Measurements from ENCODE around the gene CLCN1.

Gene CLCN1

GRCh38 chr7:143296686-143297085 lies 19.2 kb upstream of the CLCN1 start:
- no peak for DNase-seq

- no peak for DNase-seq
Measured at GRCh38 chr7:143299346-143299745, 16.6 kb upstream of the CLCN1 start.

DNA sequence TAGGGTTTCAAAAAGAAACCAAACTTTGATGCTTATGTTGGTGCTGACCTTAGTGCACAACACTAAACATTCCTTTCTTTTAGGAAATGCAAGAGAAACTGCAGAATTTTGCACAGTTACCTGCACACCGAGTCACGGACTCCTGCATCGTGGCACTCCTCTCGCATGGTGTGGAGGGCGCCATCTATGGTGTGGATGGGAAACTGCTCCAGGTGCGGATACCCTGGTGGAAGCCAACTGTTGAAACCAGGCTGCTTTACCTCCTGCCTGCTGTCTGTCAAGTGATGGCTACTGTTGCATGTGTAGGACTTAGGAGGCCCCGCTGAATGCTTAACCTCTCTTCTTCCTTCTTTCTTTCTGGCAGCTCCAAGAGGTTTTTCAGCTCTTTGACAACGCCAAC lies 16.1 kb upstream of the CLCN1 start:
- no peak for DNase-seq

GRCh38 chr7:143300959-143301935 lies 14.7 kb upstream of the CLCN1 start:
- peak; percentile 93 to 94 for DNase-seq

- DNase-seq = no peak
Measured at GRCh38 chr7:143303733-143304132, 12.2 kb upstream of the CLCN1 start.

DNA sequence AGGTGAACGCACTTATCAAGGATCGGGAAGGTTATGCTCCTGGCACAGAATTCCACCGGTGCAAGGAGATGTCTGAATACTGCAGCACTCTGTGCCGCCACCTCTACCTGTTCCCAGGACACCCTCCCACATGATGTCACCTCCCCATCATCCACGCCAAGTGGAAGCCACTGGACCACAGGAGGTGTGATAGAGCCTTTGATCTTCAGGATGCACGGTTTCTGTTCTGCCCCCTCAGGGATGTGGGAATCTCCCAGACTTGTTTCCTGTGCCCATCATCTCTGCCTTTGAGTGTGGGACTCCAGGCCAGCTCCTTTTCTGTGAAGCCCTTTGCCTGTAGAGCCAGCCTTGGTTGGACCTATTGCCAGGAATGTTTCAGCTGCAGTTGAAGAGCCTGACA lies 11.0 kb upstream of the CLCN1 start:
- no peak for DNase-seq

GRCh38 chr7:143305423-143306070 lies 10.4 kb upstream of the CLCN1 start:
- peak; percentile 49 to 54 for DNase-seq

GRCh38 chr7:143308632-143309031 lies 7.3 kb upstream of the CLCN1 start:
- DNase-seq = no peak

DNA sequence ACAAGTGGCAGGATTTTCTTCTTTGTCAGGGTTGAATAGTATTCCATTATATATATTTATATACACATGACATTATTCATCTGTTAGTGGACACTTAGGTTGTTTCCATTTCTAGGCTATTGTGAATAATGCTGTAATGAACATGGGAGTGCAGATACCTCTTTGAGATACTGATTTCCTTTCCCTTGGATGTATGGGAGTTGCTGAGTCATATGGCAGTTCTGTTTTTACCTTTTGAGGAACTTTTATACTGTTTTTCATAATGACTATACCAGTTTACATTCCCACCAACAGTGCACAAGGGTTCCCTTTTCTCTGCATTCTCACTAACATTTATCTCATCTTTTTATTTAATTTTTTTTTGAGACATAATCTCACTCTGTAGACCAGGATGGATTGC lies 1.8 kb upstream of the CLCN1 start:
- DNase-seq = no peak

GRCh38 chr7:143316492-143316891 lies 581 bp downstream of the CLCN1 start:
- DNase-seq = peak; percentile 40 to 42

DNA sequence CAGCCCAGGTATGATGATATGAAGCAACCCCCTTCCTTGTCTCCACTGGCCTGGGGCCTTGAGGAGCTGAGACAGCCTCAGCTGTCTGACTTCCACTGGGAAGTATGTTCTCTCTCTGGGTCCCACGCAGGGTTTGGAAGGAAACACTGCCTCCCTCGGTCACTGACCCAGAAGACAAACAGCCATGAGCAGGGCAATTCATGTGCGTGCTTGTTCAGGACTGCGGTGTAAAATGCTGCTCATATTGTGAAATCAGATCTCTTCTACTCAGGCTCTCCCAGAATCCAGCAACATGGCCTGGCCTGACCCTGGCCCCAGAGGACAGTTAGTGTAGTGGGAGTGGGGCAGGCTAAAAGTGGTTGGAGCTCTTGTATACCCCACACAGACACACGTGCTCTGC lies 2.8 kb downstream of the CLCN1 start:
- no peak for DNase-seq

GRCh38 chr7:143320620-143321019 lies 4.7 kb downstream of the CLCN1 start:
- DNase-seq = no peak

DNA sequence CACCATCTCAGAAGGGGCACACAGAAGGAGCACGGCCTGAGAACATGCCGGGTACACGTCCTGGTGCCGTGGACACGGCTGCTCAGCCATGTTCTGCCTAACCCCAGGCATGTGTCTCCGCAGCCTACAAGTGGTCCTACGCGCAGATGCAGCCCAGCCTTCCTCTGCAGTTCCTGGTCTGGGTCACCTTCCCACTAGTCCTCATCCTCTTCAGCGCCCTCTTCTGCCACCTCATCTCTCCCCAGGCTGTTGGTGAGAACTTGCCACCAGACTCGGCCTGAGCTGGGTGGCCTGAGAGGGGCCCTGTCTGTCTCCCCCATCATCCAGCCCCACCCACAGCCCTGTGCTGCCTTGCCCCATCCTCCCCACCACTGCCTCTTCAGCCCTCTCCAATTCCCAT lies 5.3 kb downstream of the CLCN1 start:
- no peak for DNase-seq

- peak; percentile 32 to 33 for DNase-seq
Measured at GRCh38 chr7:143321734-143322133, 5.8 kb downstream of the CLCN1 start.

DNA sequence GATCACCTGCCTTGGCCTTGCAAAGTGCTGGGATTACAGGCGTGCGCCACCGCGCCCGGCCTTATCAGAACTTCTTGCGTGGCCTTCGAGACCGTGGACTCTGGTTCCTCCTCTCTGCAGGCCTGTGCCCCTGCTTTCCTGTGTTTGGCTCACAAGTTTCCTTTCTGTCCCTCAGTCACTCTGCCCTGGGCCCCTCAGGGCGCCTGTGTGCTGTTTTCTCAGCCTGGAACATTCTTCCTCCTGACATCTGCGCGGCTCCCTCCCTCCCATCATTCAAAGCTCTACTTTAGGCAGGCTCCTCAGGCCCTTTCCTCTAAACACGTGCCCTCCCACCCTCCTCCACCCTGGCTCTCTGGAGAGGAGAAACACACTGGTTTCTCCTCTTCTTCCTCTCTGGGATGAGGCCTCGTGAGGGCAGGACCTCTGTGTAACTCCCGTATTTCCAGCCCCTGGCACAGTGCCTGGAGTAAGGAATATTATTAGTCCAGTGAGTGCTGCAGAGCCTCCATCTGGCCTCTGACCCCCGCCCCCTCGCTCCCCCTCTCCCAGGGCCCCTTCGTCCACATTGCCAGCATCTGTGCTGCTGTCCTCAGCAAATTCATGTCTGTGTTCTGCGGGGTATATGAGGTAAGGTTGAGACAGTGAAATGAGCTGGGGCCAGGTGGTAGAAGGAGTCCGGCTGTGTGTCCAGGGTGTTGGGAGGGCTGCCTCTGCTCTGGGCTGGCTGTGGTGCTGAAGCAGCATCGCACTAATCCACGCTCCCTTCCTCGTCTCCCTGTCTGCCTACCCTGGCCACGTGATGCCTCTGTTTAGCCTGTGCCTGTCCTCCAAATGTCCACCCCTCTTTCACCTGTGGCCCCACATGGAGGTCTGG lies 7.1 kb downstream of the CLCN1 start:
- no peak for DNase-seq

DNA sequence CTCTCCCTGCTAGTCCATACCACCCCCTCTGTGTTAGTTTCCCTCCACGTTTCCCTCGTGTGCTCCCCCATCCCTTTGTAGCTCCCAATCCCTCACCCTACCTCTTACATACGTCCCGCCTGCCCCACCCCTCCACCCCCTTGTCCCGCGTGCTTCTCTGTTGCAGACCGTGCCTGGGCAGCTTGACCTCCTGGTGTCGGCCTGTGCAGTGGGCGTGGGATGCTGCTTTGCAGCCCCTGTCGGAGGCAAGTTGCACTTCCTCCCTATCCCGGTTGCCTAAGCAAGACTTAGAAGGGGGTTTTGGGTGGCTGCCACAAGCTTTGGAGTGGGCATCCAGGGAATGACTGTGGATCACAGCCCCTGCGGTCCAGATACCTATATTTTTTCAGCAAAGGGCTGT lies 7.7 kb downstream of the CLCN1 start:
- no peak for DNase-seq

GRCh38 chr7:143325240-143325639 lies 9.3 kb downstream of the CLCN1 start:
- no peak for DNase-seq

- DNase-seq = no peak
Measured at GRCh38 chr7:143327903-143328302, 12.0 kb downstream of the CLCN1 start.

- DNase-seq = peak in 1 of 2 experiments; percentile 9
Measured at GRCh38 chr7:143329471-143330170, 13.7 kb downstream of the CLCN1 start.

GRCh38 chr7:143331179-143331801 lies 15.4 kb downstream of the CLCN1 start:
- no peak for DNase-seq

GRCh38 chr7:143334244-143334643 lies 18.3 kb downstream of the CLCN1 start:
- no peak for DNase-seq

DNA sequence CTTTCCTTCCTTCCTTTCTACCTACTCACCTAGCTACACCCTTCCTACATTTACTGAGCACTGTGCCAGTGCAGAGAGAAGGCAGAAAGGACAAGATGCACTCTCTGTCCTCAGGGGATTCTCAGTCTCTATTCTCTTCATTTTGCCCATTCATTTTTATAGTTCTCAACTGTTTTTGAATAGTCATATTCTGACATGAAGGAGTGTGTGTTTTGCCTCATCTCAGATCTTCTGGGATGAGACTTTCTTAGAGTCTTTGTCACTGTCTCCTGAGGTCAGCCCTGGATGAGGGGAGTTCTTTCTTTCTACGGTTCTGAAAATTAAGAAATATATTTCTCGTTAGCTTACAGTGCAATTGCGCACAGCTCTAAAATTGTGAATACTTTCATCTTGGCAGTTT lies 21.3 kb downstream of the CLCN1 start:
- DNase-seq = no peak

Measured in AML-193 (cell line).